ACC112 (cell line): Measurements from ENCODE around the gene PRR9.
"Not testable (repeated sequence)": the region's sequence is repeated elsewhere in the genome, so short reads cannot be mapped to it uniquely, and the experiment has no call there.

ENCODE experiments used
- H2AFZ ChIP-seq: fragments of 200-600 bp; sonication (generic); one replicate; pipeline ENCODE4 v1.6.0; 2017; ENCODE audit warnings: antibody characterized with exemption, low read length; ENCODE audit not compliant: unreplicated experiment
- H3K27ac ChIP-seq: fragments of 200-600 bp; sonication (generic); 2 replicates; pipeline ENCODE4 v1.5.1; 2014; ENCODE audit warnings: low read depth, mild to moderate bottlenecking, antibody characterized with exemption, low read length, moderate library complexity
- H3K27me3 ChIP-seq: fragments of 200-600 bp; sonication (generic); 2 replicates; pipeline ENCODE4 v1.6.1; 2014; ENCODE audit warnings: mild to moderate bottlenecking, antibody characterized with exemption, low read length, moderate library complexity, mixed read lengths; ENCODE audit not compliant: insufficient read depth
- H3K36me3 ChIP-seq: fragments of 200-600 bp; sonication (generic); 2 replicates; pipeline ENCODE4 v1.6.1; 2016; ENCODE audit warnings: mild to moderate bottlenecking, antibody characterized with exemption, low read length, moderate library complexity, mixed read lengths; ENCODE audit not compliant: insufficient read depth
- H3K4me1 ChIP-seq: fragments of 200-600 bp; sonication (generic); one replicate; pipeline ENCODE4 v1.6.1; 2016; ENCODE audit warnings: low read length, mixed read lengths; ENCODE audit not compliant: insufficient read depth, unreplicated experiment, control insufficient read depth
- H3K4me3 ChIP-seq: fragments of 200-600 bp; sonication (generic); 2 replicates; pipeline ENCODE4 v1.5.1; 2014; ENCODE audit warnings: mild to moderate bottlenecking, low read depth, low read length
- H3K79me2 ChIP-seq: fragments of 200-600 bp; sonication (generic); one replicate; pipeline ENCODE4 v1.6.0; 2016; ENCODE audit warnings: low read length; ENCODE audit not compliant: control insufficient read depth, unreplicated experiment, insufficient read depth

Gene PRR9

GRCh38 chr1:153229076-153229829 lies 11.9 kb downstream of the PRR9 start:
- not testable (repeated sequence) for H3K4me3 ChIP-seq, H3K4me1 ChIP-seq, H3K79me2 ChIP-seq, H3K27ac ChIP-seq, H2AFZ ChIP-seq, H3K36me3 ChIP-seq
- peaks cover 34% of the 10 kb centered on the region for H3K27me3 ChIP-seq

GRCh38 chr1:153231363-153231762 lies 14.0 kb downstream of the PRR9 start:
- H2AFZ ChIP-seq: no peak overlapping the region
- no peak overlapping the region for H3K27ac ChIP-seq
- H3K4me1 ChIP-seq: no peaks in the 10 kb centered on the region
- no peaks in the 10 kb centered on the region for H3K79me2 ChIP-seq
- no peak overlapping the region for H3K4me3 ChIP-seq
- H3K36me3 ChIP-seq: no peaks in the 10 kb centered on the region
- peaks cover 22% of the 10 kb centered on the region; the same call in 1 of the 2 replicates for H3K27me3 ChIP-seq

- no peaks in the 10 kb centered on the region for H3K79me2 ChIP-seq
- H2AFZ ChIP-seq: no peak overlapping the region
- H3K4me1 ChIP-seq: no peaks in the 10 kb centered on the region
- H3K36me3 ChIP-seq: no peaks in the 10 kb centered on the region
- H3K4me3 ChIP-seq: no peak overlapping the region
- H3K27me3 ChIP-seq: peaks cover 21% of the 10 kb centered on the region; the same call in 1 of the 2 replicates
- H3K27ac ChIP-seq: no peak overlapping the region
Measured at GRCh38 chr1:153231785-153232184, 14.4 kb downstream of the PRR9 start.

- H3K27me3 ChIP-seq: peaks cover 24% of the 10 kb centered on the region; the same call in 1 of the 2 replicates
- no peak overlapping the region for H2AFZ ChIP-seq
- no peaks in the 10 kb centered on the region for H3K79me2 ChIP-seq
- no peak overlapping the region for H3K27ac ChIP-seq
- H3K4me1 ChIP-seq: no peaks in the 10 kb centered on the region
- no peaks in the 10 kb centered on the region for H3K36me3 ChIP-seq
- H3K4me3 ChIP-seq: no peak overlapping the region
Measured at GRCh38 chr1:153232553-153232952, 15.2 kb downstream of the PRR9 start.

GRCh38 chr1:153233448-153233847 lies 16.1 kb downstream of the PRR9 start:
- Histone ChIP-seq H3K27ac (no peak overlapping the region), H3K4me1 (no peaks in the 10 kb centered on the region), H3K36me3 (no peaks in the 10 kb centered on the region), H3K79me2 (no peaks in the 10 kb centered on the region), H3K27me3 (peaks cover 22% of the 10 kb centered on the region; the same call in 1 of the 2 replicates), H3K4me3 (no peak overlapping the region), H2AFZ (no peak overlapping the region)

GRCh38 chr1:153238527-153238926 lies 21.1 kb downstream of the PRR9 start:
- H3K27me3 ChIP-seq: peaks cover 10% of the 10 kb centered on the region; the same call in 1 of the 2 replicates
- H3K36me3 ChIP-seq: no peaks in the 10 kb centered on the region
- no peaks in the 10 kb centered on the region for H3K4me1 ChIP-seq
- H3K27ac ChIP-seq: no peak overlapping the region
- H3K79me2 ChIP-seq: no peaks in the 10 kb centered on the region
- H2AFZ ChIP-seq: no peak overlapping the region
- H3K4me3 ChIP-seq: no peak overlapping the region

- no peak overlapping the region for H3K4me3 ChIP-seq
- H2AFZ ChIP-seq: no peak overlapping the region
- H3K36me3 ChIP-seq: no peaks in the 10 kb centered on the region
- no peak overlapping the region for H3K27ac ChIP-seq
- peaks cover 3% of the 10 kb centered on the region; the same call in 1 of the 2 replicates for H3K27me3 ChIP-seq
- no peaks in the 10 kb centered on the region for H3K79me2 ChIP-seq
- H3K4me1 ChIP-seq: no peaks in the 10 kb centered on the region
Measured at GRCh38 chr1:153242160-153242559, 24.8 kb downstream of the PRR9 start.

- Histone ChIP-seq H3K4me3 (no peak overlapping the region), H3K27ac (no peak overlapping the region), H2AFZ (no peak overlapping the region), H3K36me3 (no peaks in the 10 kb centered on the region), H3K79me2 (no peaks in the 10 kb centered on the region), H3K27me3 (no peaks in the 10 kb centered on the region), H3K4me1 (no peaks in the 10 kb centered on the region)
Measured at GRCh38 chr1:153245466-153245865, 28.1 kb downstream of the PRR9 start.

GRCh38 chr1:153246018-153246417 lies 28.6 kb downstream of the PRR9 start:
- Histone ChIP-seq H2AFZ (no peak overlapping the region), H3K27me3 (no peaks in the 10 kb centered on the region), H3K4me3 (no peak overlapping the region), H3K79me2 (no peaks in the 10 kb centered on the region), H3K36me3 (no peaks in the 10 kb centered on the region), H3K4me1 (no peaks in the 10 kb centered on the region), H3K27ac (no peak overlapping the region)

GRCh38 chr1:153246825-153247224 lies 29.4 kb downstream of the PRR9 start:
- no peaks in the 10 kb centered on the region for H3K4me1 ChIP-seq
- H3K79me2 ChIP-seq: no peaks in the 10 kb centered on the region
- H3K36me3 ChIP-seq: no peaks in the 10 kb centered on the region
- no peaks in the 10 kb centered on the region for H3K27me3 ChIP-seq
- no peak overlapping the region for H3K4me3 ChIP-seq
- H3K27ac ChIP-seq: no peak overlapping the region
- H2AFZ ChIP-seq: no peak overlapping the region

GRCh38 chr1:153248176-153248879 lies 30.9 kb downstream of the PRR9 start:
- Histone ChIP-seq H2AFZ (no peak overlapping the region), H3K4me1 (no peaks in the 10 kb centered on the region), H3K79me2 (no peaks in the 10 kb centered on the region), H3K27me3 (no peaks in the 10 kb centered on the region), H3K4me3 (no peak overlapping the region), H3K36me3 (no peaks in the 10 kb centered on the region), H3K27ac (no peak overlapping the region)
